Activated CD4-positive, alpha-beta T cell treated with anti-CD3 and anti-CD28 coated beads, Interleukin-2, amount 10 ng/mL, durations not matched to agents 24 days and 14 days (primary cell): Measurements from ENCODE around the gene MTA2. TPM values are rescaled to one million over a fixed set of nuclear protein-coding genes. Genes with fewer than 3 reads are reported as not detected.
"Not testable (repeated sequence)": the region's sequence is repeated elsewhere in the genome, so short reads cannot be mapped to it uniquely, and the experiment has no call there.

Experiments used
- DNase-seq: peaks from one replicate; pipeline ENCODE4 v3.0.0; 2022
- H3K27ac Mint-ChIP-seq: one replicate; pipeline ENCODE4 v1.8.0; 2022; ENCODE audit warnings: mild to moderate bottlenecking, mixed read lengths
- H3K27me3 Mint-ChIP-seq: one replicate; pipeline ENCODE4 v1.8.0; 2022; ENCODE audit warnings: mixed read lengths
- H3K36me3 Mint-ChIP-seq: one replicate; pipeline ENCODE4 v1.8.0; 2022; ENCODE audit warnings: low read depth, mild to moderate bottlenecking, mixed read lengths
- H3K4me1 Mint-ChIP-seq: one replicate; pipeline ENCODE4 v1.8.0; 2021; ENCODE audit warnings: mixed read lengths
- H3K4me3 Mint-ChIP-seq: one replicate; pipeline ENCODE4 v1.8.0; 2022; ENCODE audit warnings: mild to moderate bottlenecking, moderate library complexity, mixed read lengths
- H3K9me3 Mint-ChIP-seq: one replicate; pipeline ENCODE4 v1.8.0; 2021; ENCODE audit warnings: mixed read lengths
- intact Hi-C: fragments of 100-400 bp; cut with micrococcal nuclease; formaldehyde crosslinking; loops from one replicate; pipeline ENCODE4 v1.15.1; 2023
- total RNA-seq: library from RNA; stranded (reverse); gene quantifications from 2 replicates; pipeline ENCODE4 v1.2.3, GENCODE V29; 2022

Gene MTA2
- total RNA-seq, 1 donor from 2014 or later, result 219 TPM

GRCh38 chr11:62575837-62576236, 25.8 kb downstream of the MTA2 start:
- Mint-ChIP-seq H3K36me3 (peaks cover 61% of the 10 kb centered on the region), H3K4me1 (peaks cover 31% of the 10 kb centered on the region), H3K27ac (peak overlapping the region; percentile 42), H3K4me3 (peak overlapping the region; percentile 96), H3K9me3 (no peaks in the 10 kb centered on the region), H3K27me3 (no peaks in the 10 kb centered on the region)
- intact Hi-C loops, result no loop called here
- DNase-seq, result peak; percentile 56

DNA sequence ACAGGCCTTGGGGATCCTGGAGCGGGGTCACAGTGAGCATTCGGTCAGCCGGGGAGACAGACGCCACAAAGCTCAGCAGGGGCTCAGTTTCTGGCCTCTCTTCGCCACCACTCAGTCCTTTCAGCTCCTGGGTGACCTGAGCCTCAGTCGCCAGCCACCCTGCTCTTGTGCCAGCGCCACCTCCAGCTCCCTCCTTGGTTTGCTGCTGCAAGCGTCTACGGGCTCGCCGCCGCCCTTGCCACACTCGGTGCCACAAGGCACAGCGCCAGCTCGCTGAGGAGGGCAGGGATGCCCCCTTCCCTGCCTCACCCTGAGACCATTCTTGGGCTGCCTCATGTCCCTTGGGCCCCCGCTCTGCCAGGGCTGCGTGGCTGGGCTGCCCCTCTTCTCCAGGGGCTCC, 26.5 kb downstream of the MTA2 start:
- DNase-seq, result peak; percentile 67
- H3K27me3 Mint-ChIP-seq, result no peaks in the 10 kb centered on the region
- H3K27ac Mint-ChIP-seq, result peak overlapping the region; percentile 96
- H3K4me3 Mint-ChIP-seq, result peak overlapping the region; percentile 96
- intact Hi-C loops, result no loop called here
- H3K9me3 Mint-ChIP-seq, result no peaks in the 10 kb centered on the region
- H3K4me1 Mint-ChIP-seq, result peaks cover 34% of the 10 kb centered on the region
- H3K36me3 Mint-ChIP-seq, result peaks cover 64% of the 10 kb centered on the region

GRCh38 chr11:62574363-62575071, 27.1 kb downstream of the MTA2 start:
- Mint-ChIP-seq H3K36me3 (peaks cover 71% of the 10 kb centered on the region), H3K27me3 (no peaks in the 10 kb centered on the region), H3K9me3 (no peaks in the 10 kb centered on the region), H3K27ac (peak overlapping the region; percentile 96), H3K4me3 (peak overlapping the region; percentile 96), H3K4me1 (peaks cover 36% of the 10 kb centered on the region)
- intact Hi-C loops, result loop anchor here (1.0 kb wide), 1 partner anchor 17 kb away; the partner anchor contains the start of gene TUT1
- no peak for DNase-seq

GRCh38 chr11:62573592-62574362, 27.9 kb downstream of the MTA2 start, which contains the start of gene EEF1G:
TSS of gene EEF1G (minus strand) at chr11:62573891. CDS start at chr11:62573842, 49 bp downstream.
- H3K36me3 Mint-ChIP-seq, result peaks cover 75% of the 10 kb centered on the region
- peaks cover 37% of the 10 kb centered on the region for H3K4me1 Mint-ChIP-seq
- H3K27ac Mint-ChIP-seq, result peak within 1 kb of the TSS; percentile 96
- peak; percentile 99 for DNase-seq
- H3K4me3 Mint-ChIP-seq, result peak within 1 kb of the TSS; percentile 96
- H3K27me3 Mint-ChIP-seq, result no peaks in the 10 kb centered on the region
- no peaks in the 10 kb centered on the region for H3K9me3 Mint-ChIP-seq
- intact Hi-C loops, result loop anchor here (1.0 to 2.0 kb wide), 3 partner anchors 17 to 73 kb away; partner anchors contain the start of genes GANAB and TUT1

- DNase-seq, result peak; percentile 79
- peaks cover 39% of the 10 kb centered on the region for H3K4me1 Mint-ChIP-seq
These were observed 28.6 kb downstream of the MTA2 start for GRCh38 chr11:62573006-62573591.

DNA sequence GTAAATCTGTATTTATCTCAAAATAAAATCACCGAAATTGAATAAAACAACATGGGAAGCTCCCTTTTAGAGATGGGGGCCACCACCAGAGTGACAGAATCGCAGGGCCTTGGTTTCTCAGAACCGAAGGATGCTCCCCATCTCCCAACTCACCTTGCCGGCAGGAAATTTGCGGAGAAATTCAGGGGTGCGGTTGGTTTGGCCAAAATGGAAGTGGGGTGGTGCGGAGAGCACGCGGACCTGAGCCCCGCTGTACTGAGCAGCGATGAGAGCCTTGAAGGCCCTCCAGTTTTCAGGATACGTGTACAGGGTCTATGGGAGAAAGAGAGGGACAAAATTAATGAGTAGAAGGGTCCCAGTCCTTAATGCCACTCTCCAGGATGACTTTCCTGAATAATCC, 29.2 kb downstream of the MTA2 start:
- Mint-ChIP-seq H3K9me3 (no peaks in the 10 kb centered on the region), H3K4me1 (peaks cover 41% of the 10 kb centered on the region), H3K27me3 (no peaks in the 10 kb centered on the region), H3K36me3 (peaks cover 75% of the 10 kb centered on the region), H3K4me3 (peak overlapping the region; percentile 96), H3K27ac (peak overlapping the region; percentile 96)
- intact Hi-C loops, result loop anchor here (2.0 kb wide), 2 partner anchors 16 to 74 kb away; partner anchors contain the start of gene GANAB
- DNase-seq, result no peak

More at GRCh38 chr11:62573006-62573591, 28.6 kb downstream of the MTA2 start:
- Mint-ChIP-seq H3K27ac (peak overlapping the region; percentile 96), H3K36me3 (peaks cover 78% of the 10 kb centered on the region), H3K27me3 (no peaks in the 10 kb centered on the region), H3K4me3 (peak overlapping the region; percentile 96), H3K9me3 (no peaks in the 10 kb centered on the region)
- intact Hi-C loops, result loop anchor here (2.0 kb wide), 2 partner anchors 16 to 74 kb away; partner anchors contain the start of gene GANAB

DNA sequence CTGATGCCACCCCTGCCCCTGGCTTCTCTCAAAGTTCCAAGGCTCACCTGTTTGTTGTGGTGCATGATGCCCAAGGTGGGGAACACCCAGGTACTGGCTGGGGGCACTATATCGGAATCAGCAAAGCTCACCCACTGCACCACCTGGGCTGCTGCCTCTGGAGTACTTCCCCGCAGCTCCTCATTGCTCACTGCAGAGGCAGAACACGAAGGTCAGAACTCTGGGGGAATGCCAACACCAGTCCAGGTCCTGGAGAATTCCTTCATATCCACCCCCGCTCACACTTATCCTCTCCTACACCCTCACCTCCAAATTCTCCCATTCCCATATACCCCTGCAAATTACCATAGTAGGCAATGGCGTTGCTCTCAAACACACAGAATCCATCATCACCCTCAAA, 30.2 kb downstream of the MTA2 start:
- Mint-ChIP-seq H3K27ac (peak overlapping the region; percentile 75), H3K4me3 (peak overlapping the region; percentile 96), H3K36me3 (peaks cover 78% of the 10 kb centered on the region), H3K4me1 (peaks cover 48% of the 10 kb centered on the region)
- H3K9me3 Mint-ChIP-seq, DNase-seq, intact Hi-C loops, H3K27me3 Mint-ChIP-seq: not testable (repeated sequence)

DNA sequence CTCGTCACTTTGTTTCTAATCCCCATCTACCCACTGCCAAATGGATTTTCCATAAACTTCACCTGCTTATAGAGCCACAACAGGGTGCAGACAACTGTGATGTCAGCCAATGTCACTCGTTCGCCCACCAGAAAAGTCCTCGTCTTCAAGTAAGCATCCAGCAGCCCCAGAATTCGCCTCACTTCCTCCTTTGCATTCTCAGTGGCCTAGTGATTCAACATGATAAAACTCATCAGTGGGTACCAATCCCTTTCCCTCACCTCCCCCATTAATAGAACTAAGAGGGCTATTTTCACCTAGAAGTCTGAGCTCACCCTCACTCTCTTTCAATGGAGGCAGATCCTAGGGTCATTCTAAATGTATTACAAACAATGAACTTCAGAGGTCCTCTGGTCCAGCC, 30.8 kb downstream of the MTA2 start:
- H3K4me3 Mint-ChIP-seq, result peak overlapping the region; percentile 96
- peaks cover 80% of the 10 kb centered on the region for H3K36me3 Mint-ChIP-seq
- intact Hi-C loops, H3K27me3 Mint-ChIP-seq, DNase-seq, H3K9me3 Mint-ChIP-seq: not testable (repeated sequence)
- peak overlapping the region; percentile 75 for H3K27ac Mint-ChIP-seq
- H3K4me1 Mint-ChIP-seq, result peaks cover 54% of the 10 kb centered on the region

DNA sequence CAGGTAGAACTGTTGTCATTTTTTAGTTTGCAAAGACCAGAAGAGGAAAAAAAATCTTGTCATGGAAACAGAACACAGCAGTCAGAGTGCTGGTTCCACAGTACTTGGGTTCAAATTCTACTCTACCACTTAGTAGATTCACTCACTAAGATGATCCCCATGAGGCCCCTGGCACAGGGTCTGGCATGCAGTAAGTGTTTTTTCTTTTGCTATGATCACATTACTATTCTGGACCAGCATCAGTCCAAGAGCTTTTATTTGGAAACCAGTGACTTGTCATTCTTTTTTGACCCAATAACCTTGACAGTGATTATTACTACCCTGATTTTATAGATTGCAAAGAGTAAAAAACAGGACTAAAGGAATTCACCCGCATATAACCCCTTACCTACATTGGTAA, 32.1 kb downstream of the MTA2 start:
- H3K27me3 Mint-ChIP-seq, result no peaks in the 10 kb centered on the region
- H3K36me3 Mint-ChIP-seq, result peaks cover 83% of the 10 kb centered on the region
- DNase-seq, result no peak
- H3K4me3 Mint-ChIP-seq, result no peak overlapping the region
- intact Hi-C loops, result no loop called here
- no peak overlapping the region for H3K27ac Mint-ChIP-seq
- peaks cover 51% of the 10 kb centered on the region for H3K4me1 Mint-ChIP-seq
- H3K9me3 Mint-ChIP-seq, result no peaks in the 10 kb centered on the region

GRCh38 chr11:62567018-62567633, 34.5 kb downstream of the MTA2 start:
- H3K27ac Mint-ChIP-seq, result peak overlapping the region; percentile 64
- H3K36me3 Mint-ChIP-seq, result peaks cover 71% of the 10 kb centered on the region
- H3K9me3 Mint-ChIP-seq, result no peaks in the 10 kb centered on the region
- intact Hi-C loops, result no loop called here
- H3K4me1 Mint-ChIP-seq, result peaks cover 44% of the 10 kb centered on the region
- DNase-seq, result peak; percentile 57
- H3K27me3 Mint-ChIP-seq, result no peaks in the 10 kb centered on the region
- peak overlapping the region; percentile 21 for H3K4me3 Mint-ChIP-seq

GRCh38 chr11:62566247-62566646, 35.4 kb downstream of the MTA2 start:
- no peak overlapping the region for H3K27ac Mint-ChIP-seq
- no peak for DNase-seq
- H3K9me3 Mint-ChIP-seq, result no peaks in the 10 kb centered on the region
- H3K4me1 Mint-ChIP-seq, result peaks cover 42% of the 10 kb centered on the region
- peaks cover 69% of the 10 kb centered on the region for H3K36me3 Mint-ChIP-seq
- H3K27me3 Mint-ChIP-seq, result no peaks in the 10 kb centered on the region
- intact Hi-C loops, result no loop called here
- no peak overlapping the region for H3K4me3 Mint-ChIP-seq

GRCh38 chr11:62565100-62565802, 36.4 kb downstream of the MTA2 start:
- Mint-ChIP-seq H3K36me3 (peaks cover 69% of the 10 kb centered on the region), H3K4me1 (peaks cover 44% of the 10 kb centered on the region), H3K27me3 (no peaks in the 10 kb centered on the region), H3K9me3 (no peaks in the 10 kb centered on the region), H3K27ac (no peak overlapping the region), H3K4me3 (no peak overlapping the region)
- intact Hi-C loops, result no loop called here
- DNase-seq, result no peak

DNA sequence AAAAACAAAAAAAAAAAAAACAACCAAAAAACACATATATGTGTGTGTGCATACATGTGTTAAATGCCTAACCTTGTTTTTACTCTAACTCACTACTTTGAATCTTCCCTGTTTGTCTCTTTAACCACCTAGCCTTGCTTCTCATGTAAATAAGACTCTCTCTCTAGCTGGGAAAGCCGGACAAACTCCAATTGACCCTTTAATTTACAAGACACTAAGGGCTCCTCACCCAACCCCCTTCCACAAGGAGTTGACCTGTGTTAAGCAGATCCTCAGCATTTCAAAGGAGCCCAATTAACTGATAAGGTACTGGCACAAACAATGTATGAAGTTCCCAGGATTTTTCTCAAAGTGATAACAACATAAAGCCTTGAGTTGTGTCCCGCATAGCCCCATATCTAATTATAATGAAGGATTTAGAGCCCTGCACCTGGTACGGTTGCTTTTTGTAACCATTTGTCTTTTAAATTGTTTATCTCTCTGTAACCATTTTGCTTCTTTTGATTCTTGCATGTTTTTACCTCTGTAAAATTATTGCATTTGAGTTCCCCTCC, 39.9 kb downstream of the MTA2 start:
- Mint-ChIP-seq H3K4me1 (peaks cover 53% of the 10 kb centered on the region), H3K36me3 (peaks cover 70% of the 10 kb centered on the region), H3K27ac (peak overlapping the region; percentile 73)
- H3K9me3 Mint-ChIP-seq, H3K4me3 Mint-ChIP-seq, intact Hi-C loops, DNase-seq, H3K27me3 Mint-ChIP-seq: not testable (repeated sequence)
